HG03457 (cell line): ENCODE measurements around the gene SNX25.
"Not testable (repeated sequence)": the region's sequence is repeated elsewhere in the genome, so short reads cannot be mapped to it uniquely, and the experiment has no call there.

Experiments
- ATAC-seq: cut with Tn5 transposase; IDR thresholded peaks from one replicate; pipeline ENCODE4 v1.9.1; 2021; ENCODE audit warnings: moderate number of reproducible peaks; ENCODE audit not compliant: unreplicated experiment

Gene SNX25

GRCh38 chr4:185296665-185297460 is 87.5 kb downstream of the SNX25 start:
- ATAC-seq, result no peak

GRCh38 chr4:185298728-185299430 is 89.5 kb downstream of the SNX25 start:
- ATAC-seq, result no peak

GRCh38 chr4:185304541-185304940 is 95.1 kb downstream of the SNX25 start:
- ATAC-seq, result no peak

GRCh38 chr4:185304944-185305690 is 95.7 kb downstream of the SNX25 start:
- ATAC-seq, result peak; percentile 45

GRCh38 chr4:185305979-185306442 is 96.6 kb downstream of the SNX25 start:
- no peak for ATAC-seq

- peak; percentile 64 for ATAC-seq
Measured at GRCh38 chr4:185307136-185307950, 97.9 kb downstream of the SNX25 start.

GRCh38 chr4:185309770-185310169 is 100.4 kb downstream of the SNX25 start:
- ATAC-seq, result peak; percentile 38

- ATAC-seq, result peak; percentile 29
Measured at GRCh38 chr4:185311113-185311888, 101.9 kb downstream of the SNX25 start.

- no peak for ATAC-seq
Measured at GRCh38 chr4:185312699-185313098, 103.3 kb downstream of the SNX25 start.

- ATAC-seq, result not testable (repeated sequence)
Measured at GRCh38 chr4:185317462-185317861, 108.1 kb downstream of the SNX25 start.

GRCh38 chr4:185317880-185318279 is 108.5 kb downstream of the SNX25 start:
- ATAC-seq, result no peak

GRCh38 chr4:185318679-185319078 is 109.3 kb downstream of the SNX25 start:
- no peak for ATAC-seq

- no peak for ATAC-seq
Measured at GRCh38 chr4:185322803-185323202, 113.4 kb downstream of the SNX25 start.

GRCh38 chr4:185323606-185324005 is 114.2 kb downstream of the SNX25 start:
- no peak for ATAC-seq

- not testable (repeated sequence) for ATAC-seq
Measured at GRCh38 chr4:185324361-185324760, 115.0 kb downstream of the SNX25 start.

GRCh38 chr4:185325721-185326120 is 116.3 kb downstream of the SNX25 start:
- not testable (repeated sequence) for ATAC-seq

GRCh38 chr4:185328586-185328985 is 119.2 kb downstream of the SNX25 start:
- no peak for ATAC-seq

GRCh38 chr4:185329879-185330510 is 120.6 kb downstream of the SNX25 start:
- not testable (repeated sequence) for ATAC-seq
